SK-N-SH (cell line): ENCODE data around the gene TOMM20. TPM values are rescaled to one million over a fixed set of nuclear protein-coding genes. Genes with fewer than 3 reads are reported as not detected.

Experiments
- CTCF ChIA-PET: fragments of 300-600, 350-600 bp; formaldehyde crosslinking; extraction: SDS; loops from one replicate; lab custom pipeline; 2021; lab: Yijun Ruan, JAX
- POLR2A ChIA-PET: fragments of 350-600 bp; sonication (Branson Sonifier 250); formaldehyde crosslinking; extraction: SDS; loops from one replicate; lab custom pipeline; 2020; ENCODE audit warnings: antibody characterized with exemption, inconsistent platforms; lab: Yijun Ruan, JAX
- DNase-seq: peaks from one replicate; pipeline ENCODE4 v3.0.0; 2012
- H2AFZ ChIP-seq: fragments of 200-600 bp; sonication (generic); 2 replicates; pipeline ENCODE4 v1.8.1; 2016; ENCODE audit warnings: antibody characterized with exemption, mild to moderate bottlenecking, low read depth
- H3F3A ChIP-seq: fragments of 200-600 bp; sonication (generic); replicated peaks from 2 replicates; pipeline ENCODE3; 2016; ENCODE audit warnings: antibody characterized with exemption, mild to moderate bottlenecking; ENCODE audit not compliant: insufficient read depth
- H3K27ac ChIP-seq, 2 experiments: fragments of 200-500 bp in 1 of 2; fragments of 200-600 bp in 1 of 2; sonication (Bioruptor generic) in 1 of 2; sonication (generic), shearing (Covaris generic) in 1 of 2; 2 replicates each; pipeline versions ENCODE4 v1.5.1 to v1.6.1; 2014 to 2016; ENCODE audit warnings: low read depth in 2 of 2, inconsistent platforms in 1 of 2, low read length in 1 of 2, mild to moderate bottlenecking in 1 of 2, mixed read lengths in 1 of 2
- H3K27me3 ChIP-seq: fragments of 200-600 bp; sonication (generic), shearing (Covaris generic); 2 replicates; pipeline ENCODE4 v1.6.1; 2016; ENCODE audit warnings: mixed run types; ENCODE audit not compliant: insufficient read depth
- H3K36me3 ChIP-seq, 2 experiments: fragments of 200-500 bp in 1 of 2; fragments of 200-600 bp in 1 of 2; sonication (Bioruptor generic) in 1 of 2; sonication (generic) in 1 of 2; replicated peaks in 1 of 2; 2 replicates each; pipeline versions ENCODE3 to v1.5.1; 2014 to 2016; ENCODE audit warnings: low read length in 1 of 2, mild to moderate bottlenecking in 1 of 2; ENCODE audit not compliant: insufficient read depth in 2 of 2, control insufficient read depth in 1 of 2
- H3K4me1 ChIP-seq, 2 experiments: fragments of 200-500 bp in 1 of 2; fragments of 200-600 bp in 1 of 2; sonication (Bioruptor generic) in 1 of 2; sonication (generic), shearing (Covaris generic) in 1 of 2; 2 replicates each; pipeline versions ENCODE4 v1.5.1 to v1.6.1; 2014 to 2016; ENCODE audit warnings: low read depth in 1 of 2, low read length in 1 of 2, mixed run types in 1 of 2; ENCODE audit not compliant: insufficient read depth in 2 of 2, control insufficient read depth in 1 of 2
- H3K4me2 ChIP-seq: fragments of 200-600 bp; sonication (generic), shearing (Covaris generic); 2 replicates; pipeline ENCODE4 v1.6.1; 2017; ENCODE audit warnings: mixed run types
- H3K4me3 ChIP-seq, 2 experiments: fragments of 200-500 bp in 1 of 2; fragments of 200-600 bp in 1 of 2; sonication (Bioruptor generic) in 1 of 2; sonication (generic), shearing (Covaris generic) in 1 of 2; 2 replicates each; pipeline versions ENCODE4 v1.5.1 to v1.8.1; 2014 to 2016; ENCODE audit warnings: low read depth in 2 of 2, inconsistent platforms in 1 of 2, low read length in 1 of 2, mild to moderate bottlenecking in 1 of 2, mixed read lengths in 1 of 2, moderate library complexity in 1 of 2
- H3K79me2 ChIP-seq: fragments of 200-600 bp; sonication (generic); 2 replicates; pipeline ENCODE4 v1.8.1; 2017; ENCODE audit warnings: mild to moderate bottlenecking; ENCODE audit not compliant: insufficient read depth
- H3K9ac ChIP-seq: fragments of 200-600 bp; sonication (generic); 2 replicates; pipeline ENCODE4 v1.6.1; 2017; ENCODE audit warnings: mixed run types
- H3K9me2 ChIP-seq: fragments of 200-600 bp; sonication (generic); 2 replicates; pipeline ENCODE4 v1.6.1; 2017; ENCODE audit warnings: mixed run types
- H3K9me3 ChIP-seq: fragments of 200-600 bp; sonication (generic); 2 replicates; pipeline ENCODE4 v1.6.1; 2017; ENCODE audit warnings: mixed run types, mild to moderate bottlenecking, moderate library complexity
- H4K20me1 ChIP-seq: fragments of 200-600 bp; sonication (generic); 2 replicates; pipeline ENCODE4 v1.6.1; 2017; ENCODE audit warnings: mild to moderate bottlenecking, mixed run types; ENCODE audit not compliant: insufficient read depth
- CHD2 ChIP-seq: fragments of 150-350 bp; IDR thresholded peaks from 2 replicates; pipeline ENCODE4 v1.6.1; 2018; ENCODE audit warnings: low read length; ENCODE audit not compliant: partially characterized antibody
- CTCF ChIP-seq: fragments of 200-600 bp; sonication (generic); IDR thresholded peaks from 2 replicates; pipeline ENCODE4 v1.6.1; 2017; ENCODE audit warnings: antibody characterized with exemption, mild to moderate bottlenecking, moderate library complexity
- EZH2phosphoT487 ChIP-seq: fragments of 200-600 bp; sonication (generic); IDR thresholded peaks from 2 replicates; pipeline ENCODE4 v1.6.1; 2017; ENCODE audit warnings: low read depth, mixed run types, mild to moderate bottlenecking, antibody characterized with exemption, moderate library complexity, borderline replicate concordance
- FOSL2 ChIP-seq: IDR thresholded peaks from 2 replicates; pipeline ENCODE4 v1.4.0; 2012; ENCODE audit warnings: low read depth, mild to moderate bottlenecking, moderate library complexity, borderline replicate concordance
- FOXJ3 ChIP-seq: sonication (generic); formaldehyde crosslinking; IDR thresholded peaks from 2 replicates; pipeline ENCODE4 v1.5.1; 2020; ENCODE audit warnings: mild to moderate bottlenecking, missing genetic modification reagents
- FOXM1 ChIP-seq: IDR thresholded peaks from 2 replicates; pipeline ENCODE4 v1.4.0; 2012; ENCODE audit warnings: low read depth, mild to moderate bottlenecking
- IRF3 ChIP-seq: fragments of 150-350 bp; IDR thresholded peaks from 2 replicates; pipeline ENCODE4 v1.6.1; 2016; ENCODE audit warnings: mild to moderate bottlenecking, low read depth, low read length
- MEF2A ChIP-seq: IDR thresholded peaks from 2 replicates; pipeline ENCODE4 v1.4.0; 2012; ENCODE audit warnings: low read depth, borderline replicate concordance
- NRF1 ChIP-seq: IDR thresholded peaks from 2 replicates; pipeline ENCODE4 v1.6.1; 2012; ENCODE audit warnings: low read depth, mild to moderate bottlenecking, low read length
- POLR2AphosphoS5 ChIP-seq: IDR thresholded peaks from 2 replicates; pipeline ENCODE4 v1.6.1; 2012; ENCODE audit warnings: low read depth, low read length
- RAD21 ChIP-seq: IDR thresholded peaks from 2 replicates; pipeline ENCODE4 v1.6.1; 2012; ENCODE audit warnings: mild to moderate bottlenecking, low read length
- REST ChIP-seq: IDR thresholded peaks from 2 replicates; pipeline ENCODE4 v1.6.1; 2012; ENCODE audit warnings: mild to moderate bottlenecking, low read depth, low read length, moderate library complexity
- RXRA ChIP-seq: IDR thresholded peaks from 2 replicates; pipeline ENCODE4 v1.4.0; 2012; ENCODE audit warnings: low read depth, mild to moderate bottlenecking, borderline replicate concordance
- SIN3A ChIP-seq: IDR thresholded peaks from 2 replicates; pipeline ENCODE4 v1.6.1; 2012; ENCODE audit warnings: low read depth, mild to moderate bottlenecking, low read length, moderate library complexity, borderline replicate concordance
- SMC3 ChIP-seq: IDR thresholded peaks from 2 replicates; pipeline ENCODE4 v1.6.1; 2012; ENCODE audit warnings: low read depth, low read length, improper control_type of control experiment
- TAF1 ChIP-seq: IDR thresholded peaks from 2 replicates; pipeline ENCODE4 v1.6.1; 2012; ENCODE audit warnings: low read depth, mild to moderate bottlenecking, low read length, moderate library complexity, borderline replicate concordance
- WGBS: methylation state at CpG from one replicate; pipeline ENCODE4 v1.1.6; 2017; ENCODE audit warnings: low lambda C conversion rate; 5-methylcytosine and 5-hydroxymethylcytosine counted together
- polyA plus RNA-seq, 3 experiments: library from polyadenylated mRNA; depleted of rRNA; stranded (reverse); fragments of >200 nt; gene quantifications; 2 replicates each; pipeline ENCODE4 v1.2.3, GENCODE V29; 2012

TOMM20 gene
- polyA plus RNA-seq, 1 of the 3 experiments (the other 2 are of a cell fraction) = 86.2 TPM

GRCh38 chr1:235105051-235106043, 23.3 kb downstream of the TOMM20 start:
- H3F3A ChIP-seq = peaks cover 13% of the 10 kb centered on the region
- no peak for DNase-seq
- H4K20me1 ChIP-seq = no peaks in the 10 kb centered on the region
- POLR2A ChIA-PET = interaction anchor here (0.6 to 1.5 kb wide), 3 partner anchors 24 to 144 kb away, joined by 3 to 4 read pairs (median 3); partner anchors contain the start of genes RBM34 and TOMM20
- H3K9me2 ChIP-seq = no peaks in the 10 kb centered on the region
- no peak overlapping the region for H3K9ac ChIP-seq
- H3K36me3 ChIP-seq = peaks cover 17 to 24% of the 10 kb centered on the region in 2 experiments
- no peak overlapping the region for H3K4me2 ChIP-seq
- 83% methylated on average over 12 of the region's 12 CpGs for WGBS
- H3K9me3 ChIP-seq = no peaks in the 10 kb centered on the region
- no peak overlapping the region for H2AFZ ChIP-seq
- H3K79me2 ChIP-seq = peaks cover under 1% of the 10 kb centered on the region; the same call in 1 of the 2 replicates
- CTCF ChIA-PET = interaction anchor here (0.7 to 3.8 kb wide), 25 partner anchors 8 to 618 kb away, joined by 3 to 25 read pairs (median 4); partner anchors contain the start of genes RBM34 and TOMM20
- no peak overlapping the region for H3K4me3 ChIP-seq
- H3K27me3 ChIP-seq = no peaks in the 10 kb centered on the region
- H3K27ac ChIP-seq = no peak overlapping the region
- TF ChIP-seq RAD21 (no peak), RXRA (no peak)
- H3K4me1 ChIP-seq = peaks cover 0 to 2% of the 10 kb centered on the region in 2 experiments; a peak in 1 of 4 replicates

GRCh38 chr1:235102993-235103411, 25.6 kb downstream of the TOMM20 start:
- H3K4me1 ChIP-seq = peaks cover 0 to 2% of the 10 kb centered on the region in 2 experiments; a peak in 1 of 4 replicates
- ChIA-PET CTCF (interaction anchor here (1.1 to 3.5 kb wide), 9 partner anchors 9 to 603 kb away, joined by 3 to 25 read pairs (median 5); no protein-coding TSS in a partner anchor), POLR2A (no interaction called here)
- H3K9me3 ChIP-seq = no peaks in the 10 kb centered on the region
- H3K79me2 ChIP-seq = no peaks in the 10 kb centered on the region
- DNase-seq = no peak
- peaks cover 16% of the 10 kb centered on the region for H3F3A ChIP-seq
- peaks cover 2 to 4% of the 10 kb centered on the region in 2 experiments for H3K36me3 ChIP-seq
- 91% methylated on average over 4 of the region's 4 CpGs for WGBS
- H3K4me3 ChIP-seq = no peak overlapping the region
- no peaks in the 10 kb centered on the region for H3K9me2 ChIP-seq
- no peak overlapping the region for H3K9ac ChIP-seq
- H3K4me2 ChIP-seq = no peak overlapping the region
- no peak overlapping the region for H2AFZ ChIP-seq
- H4K20me1 ChIP-seq = no peaks in the 10 kb centered on the region
- no peak overlapping the region for H3K27ac ChIP-seq
- H3K27me3 ChIP-seq = no peaks in the 10 kb centered on the region
- TF ChIP-seq CHD2 (no peak), FOXM1 (no peak), FOSL2 (no peak), TAF1 (no peak), CTCF (no peak), IRF3 (no peak), MEF2A (no peak), NRF1 (no peak), EZH2phosphoT487 (no peak), FOXJ3 (no peak), SIN3A (no peak), SMC3 (no peak), POLR2AphosphoS5 (no peak), REST (no peak)
